GM18517 (cell line): Measurements from ENCODE around the gene IFT20.

Source experiments
- ATAC-seq: cut with Tn5 transposase; IDR thresholded peaks from one replicate; pipeline ENCODE4 v1.9.1; 2021; ENCODE audit warnings: mild to moderate bottlenecking, moderate library complexity; ENCODE audit not compliant: unreplicated experiment

IFT20 gene, protein sequence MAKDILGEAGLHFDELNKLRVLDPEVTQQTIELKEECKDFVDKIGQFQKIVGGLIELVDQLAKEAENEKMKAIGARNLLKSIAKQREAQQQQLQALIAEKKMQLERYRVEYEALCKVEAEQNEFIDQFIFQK

GRCh38 chr17:28335201-28335958 is at the start of gene IFT20, which contains the start of gene TNFAIP1:
Gene IFT20 (minus strand): TSS chr17:28335472. CDS start chr17:28331985, 3,487 bp downstream.
Gene TNFAIP1 (plus strand): TSS chr17:28335761. CDS start chr17:28339522, 3,761 bp downstream.
- peak; percentile 95 for ATAC-seq

DNA sequence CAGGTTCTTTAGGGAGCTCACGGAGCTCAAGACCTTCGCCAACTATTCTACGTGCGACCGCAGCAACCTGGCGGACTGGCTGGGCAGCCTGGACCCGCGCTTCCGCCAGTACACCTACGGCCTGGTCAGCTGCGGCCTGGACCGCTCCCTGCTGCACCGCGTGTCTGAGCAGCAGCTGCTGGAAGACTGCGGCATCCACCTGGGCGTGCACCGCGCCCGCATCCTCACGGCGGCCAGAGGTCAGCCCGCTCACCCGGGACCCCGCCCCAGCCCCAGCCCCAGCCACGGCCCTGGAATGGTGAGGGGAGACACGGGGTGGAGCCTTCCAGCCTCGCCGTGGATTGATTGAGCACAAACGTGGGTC is 49.7 kb upstream of the IFT20 start:
- ATAC-seq: no peak

GRCh38 chr17:28384281-28385036 is 49.2 kb upstream of the IFT20 start:
- no peak for ATAC-seq

- no peak for ATAC-seq
Measured at GRCh38 chr17:28381141-28381825, 46.0 kb upstream of the IFT20 start.

- no peak for ATAC-seq
Measured at GRCh38 chr17:28379814-28380801, 44.8 kb upstream of the IFT20 start.

DNA sequence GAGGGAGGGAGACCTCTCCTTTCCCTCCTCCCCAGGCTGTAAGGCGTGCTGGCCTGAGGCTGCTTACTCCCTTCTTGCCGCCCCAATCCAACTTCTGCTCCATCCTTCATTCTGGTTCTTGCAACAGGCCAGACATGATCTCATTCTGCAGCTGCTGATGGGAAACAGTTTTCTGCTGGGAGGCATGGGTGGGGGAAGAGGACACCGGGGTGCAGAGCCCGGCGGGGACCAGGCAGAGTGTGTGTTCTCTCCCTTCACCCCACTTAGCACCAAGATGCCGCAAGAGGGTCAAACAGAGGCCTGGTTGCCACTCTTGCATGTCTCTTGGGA is 37.6 kb upstream of the IFT20 start:
- ATAC-seq: no peak

- ATAC-seq: peak; percentile 31
Measured at GRCh38 chr17:28372203-28372944, 37.1 kb upstream of the IFT20 start.

DNA sequence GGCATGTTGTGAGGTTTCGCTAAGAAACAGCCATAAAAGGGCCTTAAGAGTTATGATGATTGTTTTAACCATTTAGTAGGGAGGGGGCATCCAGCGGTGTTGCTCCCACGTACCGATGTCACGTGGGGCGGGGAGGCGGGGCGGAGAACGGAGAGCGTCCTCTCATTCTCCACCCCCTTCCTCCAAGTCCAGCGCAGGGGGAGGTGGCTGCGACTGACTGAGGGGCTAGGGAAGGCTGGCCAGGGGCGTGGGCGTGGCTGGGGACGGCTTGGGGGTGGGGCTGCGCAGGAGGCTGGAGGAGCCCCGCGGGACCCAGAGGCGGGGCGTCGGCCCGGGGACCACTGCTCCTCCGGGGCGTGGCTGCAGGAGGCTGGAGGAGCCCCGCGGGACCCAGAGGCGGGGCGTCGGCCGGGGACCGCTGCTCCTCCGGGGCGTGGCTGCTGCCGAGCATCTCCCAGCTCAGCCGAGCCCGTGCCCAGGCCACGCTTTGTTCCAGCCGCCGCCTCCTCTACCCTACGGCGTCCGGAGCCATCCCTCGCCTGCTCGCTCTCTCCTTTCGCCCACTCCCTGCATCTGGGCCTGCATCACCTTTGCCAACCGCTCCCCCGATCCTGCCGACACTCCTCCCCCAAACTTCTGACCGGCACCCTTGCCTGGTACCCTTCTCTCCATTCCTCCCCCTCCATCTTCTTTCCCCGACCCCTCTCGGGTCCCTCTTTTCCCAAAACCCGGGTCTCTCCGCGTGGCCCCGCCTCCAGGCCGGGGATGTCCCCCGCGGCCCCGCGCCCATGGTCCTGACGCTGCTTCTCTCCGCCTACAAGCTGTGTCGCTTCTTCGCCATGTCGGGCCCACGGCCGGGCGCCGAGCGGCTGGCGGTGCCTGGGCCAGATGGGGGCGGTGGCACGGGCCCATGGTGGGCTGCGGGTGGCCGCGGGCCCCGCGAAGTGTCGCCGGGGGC is 36.3 kb upstream of the IFT20 start, which contains the start of gene SARM1:
Gene SARM1 (plus strand): TSS at position 450 of the 958 bp plus-strand sequence. CDS start 339 bp downstream, at position 789.
- ATAC-seq: peak; percentile 54

DNA sequence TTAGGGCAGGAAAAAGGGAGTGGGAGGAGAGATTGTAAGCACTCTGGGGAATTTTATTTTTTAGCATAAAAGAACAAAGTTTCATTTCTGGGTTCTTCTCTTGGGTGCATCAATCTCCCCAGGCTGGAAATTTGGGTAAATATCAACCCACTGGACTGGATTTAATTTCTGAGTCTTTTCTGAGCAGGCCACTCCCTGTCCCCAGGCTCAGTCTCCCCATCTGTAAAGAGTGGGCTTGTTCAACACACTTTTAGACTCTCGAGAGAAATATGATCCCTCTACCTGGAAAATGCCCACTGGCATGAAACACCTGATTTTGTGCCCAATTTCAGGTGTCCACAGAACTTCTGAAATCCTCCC is 35.5 kb upstream of the IFT20 start:
- no peak for ATAC-seq

GRCh38 chr17:28370035-28370743 is 34.9 kb upstream of the IFT20 start, which contains the start of gene VTN:
Gene VTN (minus strand): TSS chr17:28370307. CDS start chr17:28370203, 104 bp downstream.
- no peak for ATAC-seq

DNA sequence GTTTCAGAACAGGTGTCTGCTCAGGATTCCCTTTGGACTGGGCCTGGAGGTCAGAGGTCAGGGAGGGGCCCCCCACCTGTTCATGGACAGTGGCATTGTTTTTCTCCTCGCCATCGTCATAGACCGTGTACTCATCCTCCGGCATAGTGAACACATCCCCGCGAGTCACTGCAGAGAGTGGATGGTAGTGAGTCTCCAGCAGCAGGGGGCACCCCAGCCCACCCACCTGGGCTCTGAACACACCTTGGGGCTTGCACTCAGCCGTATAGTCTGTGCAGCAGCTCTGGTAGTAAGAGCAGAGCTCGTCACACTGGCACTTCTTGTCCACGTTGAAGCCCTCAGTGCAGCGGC is 34.4 kb upstream of the IFT20 start:
- no peak for ATAC-seq

GRCh38 chr17:28368915-28369683 is 33.8 kb upstream of the IFT20 start:
- no peak for ATAC-seq

GRCh38 chr17:28368306-28368831 is 33.1 kb upstream of the IFT20 start:
- no peak for ATAC-seq

- no peak for ATAC-seq
Measured at GRCh38 chr17:28367641-28368305, 32.5 kb upstream of the IFT20 start.

GRCh38 chr17:28366605-28367004 is 31.3 kb upstream of the IFT20 start:
- ATAC-seq: no peak

GRCh38 chr17:28365487-28365886 is 30.2 kb upstream of the IFT20 start:
- ATAC-seq: no peak
